GM21381 (cell line): Measurements from ENCODE around the gene YEATS2.
"Not testable (repeated sequence)": the region's sequence is repeated elsewhere in the genome, so short reads cannot be mapped to it uniquely, and the experiment has no call there.

ENCODE experiments used
- ATAC-seq: cut with Tn5 transposase; IDR thresholded peaks from one replicate; pipeline ENCODE4 v1.9.1; 2021; ENCODE audit warnings: mild to moderate bottlenecking, moderate library complexity; ENCODE audit not compliant: unreplicated experiment

YEATS2 gene

DNA sequence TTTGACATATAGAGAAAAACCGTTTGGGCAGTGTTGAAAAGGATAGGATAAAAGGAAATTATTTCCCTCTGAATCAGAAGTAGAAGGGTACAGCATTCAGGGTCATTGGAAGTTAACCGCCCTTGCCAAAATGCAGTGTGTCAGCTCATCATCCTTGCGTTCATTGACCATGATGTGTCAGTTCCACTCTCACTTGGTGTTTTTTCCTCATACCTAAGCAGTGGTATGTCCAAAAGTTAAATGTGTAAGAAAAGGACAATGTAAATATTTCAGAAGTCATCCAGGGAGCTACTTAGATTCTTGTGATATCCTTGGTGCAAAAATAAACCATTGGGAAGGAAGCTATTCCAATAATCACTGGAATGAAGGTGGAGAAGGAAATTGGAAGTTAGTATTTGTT lies 77.0 kb downstream of the YEATS2 start:
- ATAC-seq: no peak

GRCh38 chr3:183775781-183776180 lies 78.2 kb downstream of the YEATS2 start:
- no peak for ATAC-seq

DNA sequence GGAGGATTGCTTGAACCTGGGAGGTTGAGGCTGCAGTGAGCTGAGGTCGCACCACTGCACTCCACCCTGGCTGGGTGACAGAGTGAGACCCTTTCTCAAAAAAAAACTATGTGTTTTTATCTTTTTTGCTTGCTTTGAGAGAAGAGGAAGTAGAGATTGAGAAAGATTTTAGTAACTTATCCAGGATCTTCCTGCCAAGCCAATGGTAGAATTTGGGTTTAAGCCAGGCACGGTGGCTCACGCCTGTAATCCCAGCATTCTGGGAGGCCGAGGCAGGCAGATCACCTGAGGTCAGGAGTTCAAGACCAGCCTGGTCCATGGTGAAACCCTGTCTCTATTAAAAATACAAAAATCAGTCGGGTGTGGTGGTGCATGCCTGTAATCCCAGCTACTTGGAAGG lies 78.9 kb downstream of the YEATS2 start:
- not testable (repeated sequence) for ATAC-seq

DNA sequence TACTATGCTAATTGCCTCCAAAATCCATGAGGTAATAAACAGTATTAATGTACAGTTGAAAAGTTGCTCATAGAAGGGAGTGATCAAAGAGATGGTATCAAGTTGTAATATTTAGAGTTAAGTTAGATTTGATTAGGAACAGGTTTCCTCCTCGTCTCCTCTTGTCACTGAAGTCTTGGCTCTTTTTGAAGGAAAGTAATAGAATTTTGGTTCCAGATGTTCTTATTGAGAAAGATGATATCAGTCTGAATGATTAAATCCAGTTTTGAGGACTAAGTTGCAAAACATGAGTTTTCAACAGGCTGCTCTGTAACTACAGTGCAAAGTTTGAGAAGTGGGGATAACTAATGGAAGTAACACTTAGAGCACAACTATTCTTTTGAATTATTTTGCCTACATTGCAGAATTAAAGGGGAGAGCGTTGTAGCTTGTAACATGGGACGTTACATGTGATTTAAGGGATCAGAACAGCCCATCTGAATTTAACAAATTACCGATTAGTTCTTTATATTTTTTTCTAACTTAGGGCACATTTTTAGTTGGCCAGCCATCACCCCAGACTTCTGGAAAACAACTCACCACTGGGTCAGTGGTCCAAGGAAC lies 79.5 kb downstream of the YEATS2 start:
- ATAC-seq: no peak

DNA sequence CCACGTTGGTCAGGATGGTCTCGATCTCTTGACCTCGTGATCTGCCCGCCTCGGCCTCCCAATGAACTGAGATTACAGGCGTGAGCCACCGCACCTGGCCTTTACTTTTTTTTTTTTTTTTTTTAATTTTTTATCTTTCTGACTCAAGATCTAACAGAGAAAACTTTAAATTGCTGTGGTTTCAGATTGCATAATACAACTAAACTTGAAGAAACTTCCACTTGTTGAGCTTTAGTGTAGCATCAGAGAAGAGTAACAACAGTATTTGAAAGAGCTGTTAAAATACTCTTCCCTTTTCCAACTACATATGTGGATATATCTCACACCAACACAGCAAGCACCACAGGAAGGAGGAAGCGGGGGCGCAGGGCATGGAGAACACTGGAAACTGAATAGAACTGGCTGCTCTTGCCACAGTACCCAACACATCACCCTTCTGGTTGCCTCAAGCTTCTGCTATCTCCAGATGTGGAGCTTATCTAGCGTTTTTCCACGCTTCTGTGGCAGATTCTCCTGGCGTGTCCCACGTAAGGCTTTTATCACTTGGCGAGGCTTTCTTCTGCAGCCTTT lies 82.4 kb downstream of the YEATS2 start:
- ATAC-seq: no peak

DNA sequence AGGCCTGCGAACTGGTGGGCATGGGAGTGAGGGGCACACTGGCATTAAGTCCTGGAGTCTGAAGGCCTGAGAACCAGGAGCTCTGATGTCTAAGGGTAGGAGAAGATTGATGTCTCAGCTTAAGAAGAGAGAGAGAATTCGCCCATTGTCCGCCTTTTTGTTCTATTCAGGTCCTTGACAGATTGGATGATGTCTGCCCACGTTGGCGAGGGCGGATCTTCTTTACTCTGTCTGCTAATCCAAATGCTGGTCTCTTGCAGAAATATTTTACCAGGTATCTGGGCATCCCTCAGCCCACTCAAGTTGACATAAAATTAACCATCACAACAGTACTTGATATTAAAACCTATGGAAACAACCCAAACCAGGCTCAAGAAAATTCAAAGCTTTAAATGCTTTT lies 83.6 kb downstream of the YEATS2 start:
- no peak for ATAC-seq

GRCh38 chr3:183782576-183783276 lies 85.1 kb downstream of the YEATS2 start:
- no peak for ATAC-seq

DNA sequence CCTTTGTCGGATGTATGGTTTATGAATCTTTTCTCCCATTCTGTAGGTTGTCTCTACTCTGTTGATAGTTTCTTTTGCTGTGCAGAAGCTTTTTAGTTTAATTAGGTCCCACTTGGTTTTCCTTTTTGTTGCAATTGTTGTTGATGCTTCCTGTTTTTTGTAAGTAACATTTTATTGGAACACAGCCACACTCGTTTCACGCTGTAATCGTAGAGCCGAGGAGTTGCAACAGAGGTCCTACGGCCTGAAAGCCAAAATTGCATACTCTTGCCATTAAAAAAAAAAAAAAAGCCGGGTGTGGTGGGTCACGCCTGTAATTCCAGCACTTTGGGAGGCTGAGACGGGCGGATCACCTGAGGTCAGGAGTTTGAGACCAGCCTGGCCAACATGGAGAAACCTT lies 86.9 kb downstream of the YEATS2 start:
- not testable (repeated sequence) for ATAC-seq

- ATAC-seq: no peak
These were observed 92.2 kb downstream of the YEATS2 start for GRCh38 chr3:183789826-183790225.

- no peak for ATAC-seq
These were observed 93.1 kb downstream of the YEATS2 start for GRCh38 chr3:183790700-183791099.

DNA sequence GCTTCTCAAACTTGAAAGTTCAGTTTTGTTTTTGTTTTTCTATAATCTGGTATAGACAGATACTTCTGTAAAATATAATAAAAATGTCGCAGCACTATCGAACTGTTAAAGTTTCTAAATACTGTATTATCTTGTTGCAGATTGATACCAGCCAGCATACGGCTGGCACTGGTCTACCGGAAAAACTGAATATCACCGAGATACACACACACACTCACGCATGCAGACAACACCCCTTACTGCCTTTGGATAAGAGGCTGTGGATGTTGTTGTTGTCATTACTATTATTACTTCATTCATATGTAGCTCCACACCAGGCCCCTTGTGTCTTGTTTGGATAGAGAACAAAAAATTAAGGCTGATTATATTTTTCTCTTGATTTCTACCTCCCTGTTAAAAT lies 95.4 kb downstream of the YEATS2 start:
- ATAC-seq: no peak

- ATAC-seq: no peak
These were observed 96.9 kb downstream of the YEATS2 start for GRCh38 chr3:183794452-183794851.

- no peak for ATAC-seq
These were observed 98.8 kb downstream of the YEATS2 start for GRCh38 chr3:183796372-183796771.

DNA sequence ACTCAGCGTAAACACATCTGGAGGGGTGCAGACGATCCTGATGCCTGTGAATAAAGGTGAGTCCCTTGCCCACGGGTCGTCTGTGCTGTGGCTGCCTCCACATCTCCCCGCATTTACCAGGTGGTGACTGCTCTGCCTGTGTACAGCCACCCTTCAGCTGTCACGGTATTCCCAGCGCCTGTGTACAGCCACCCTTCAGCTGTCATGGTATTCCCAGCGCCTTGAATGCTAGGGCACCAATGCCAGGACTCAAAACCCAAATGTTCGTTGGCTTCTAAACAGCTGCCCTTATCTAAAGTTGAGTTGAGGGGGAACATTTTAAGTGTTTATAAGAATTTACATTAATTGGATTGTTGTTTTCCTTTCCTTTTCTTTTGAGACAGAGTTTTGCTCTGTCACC lies 100.4 kb downstream of the YEATS2 start:
- ATAC-seq: no peak

- ATAC-seq: no peak
These were observed 101.9 kb downstream of the YEATS2 start for GRCh38 chr3:183799461-183799860.

GRCh38 chr3:183800243-183800863 lies 102.8 kb downstream of the YEATS2 start:
- ATAC-seq: no peak

DNA sequence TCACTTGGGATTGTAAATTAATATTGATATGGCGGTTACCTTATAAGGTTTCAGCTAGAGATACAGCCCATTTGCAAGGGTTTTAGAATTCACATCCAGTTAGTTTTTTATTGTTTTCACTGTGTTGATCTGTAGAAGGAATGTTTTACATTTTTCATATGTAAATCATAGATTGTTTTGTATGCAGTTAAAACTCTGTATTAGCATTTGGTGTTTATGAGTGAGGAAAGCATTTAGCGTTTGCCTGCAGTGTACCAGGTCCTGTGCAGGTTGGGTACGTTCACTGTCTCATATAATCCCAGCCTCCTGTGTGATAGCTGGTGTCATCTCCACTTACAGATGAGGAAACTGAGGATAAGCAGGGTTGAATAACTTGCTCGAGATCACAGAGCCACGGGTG lies 104.0 kb downstream of the YEATS2 start:
- no peak for ATAC-seq

- no peak for ATAC-seq
These were observed 105.4 kb downstream of the YEATS2 start for GRCh38 chr3:183802989-183803388.

DNA sequence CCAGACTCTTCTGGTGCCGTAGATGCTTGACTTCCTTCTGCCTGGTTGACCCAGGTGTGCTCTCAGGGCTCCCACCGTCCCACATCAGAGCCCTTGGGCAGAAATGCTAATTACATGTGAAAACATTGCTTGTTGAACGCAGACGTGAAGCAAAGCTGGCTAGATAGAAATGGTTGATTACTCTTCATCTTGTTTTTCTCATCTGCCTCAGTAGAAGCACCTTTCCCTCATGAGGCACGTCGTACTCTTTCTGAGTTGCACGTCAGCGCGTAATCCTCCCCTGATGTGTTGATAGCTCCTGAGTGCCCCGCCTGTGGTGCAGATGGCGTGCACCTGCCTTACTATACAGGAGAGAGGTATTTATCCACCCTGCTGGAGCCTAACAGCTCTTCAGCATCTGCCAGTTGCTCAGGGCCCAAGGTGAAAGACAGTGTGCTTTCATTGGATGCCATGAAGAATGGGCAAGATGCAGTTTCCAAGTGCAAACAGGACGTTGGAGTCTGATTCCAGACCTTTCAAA lies 109.7 kb downstream of the YEATS2 start:
- ATAC-seq: no peak

DNA sequence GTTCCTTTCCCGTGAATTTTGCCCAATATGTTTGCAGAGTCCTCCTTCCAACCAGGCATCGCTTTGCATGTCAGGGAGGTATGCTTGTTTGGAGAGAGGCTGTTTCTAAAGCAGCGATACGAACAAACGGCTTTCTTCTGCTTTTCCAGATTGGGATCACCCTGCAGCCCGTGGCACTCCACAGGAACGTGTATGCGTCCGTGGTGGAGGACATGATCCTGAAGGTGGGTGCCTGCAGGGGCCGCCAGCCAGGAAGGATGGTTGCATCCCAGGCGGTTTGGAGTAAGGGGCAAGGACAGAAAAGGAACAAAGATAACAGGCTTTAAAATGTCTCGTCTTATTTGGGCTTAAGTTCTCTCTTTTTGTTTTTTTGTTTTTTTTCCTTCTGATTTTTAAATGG lies 110.3 kb downstream of the YEATS2 start:
- no peak for ATAC-seq

GRCh38 chr3:183808355-183808754 lies 110.8 kb downstream of the YEATS2 start:
- no peak for ATAC-seq

DNA sequence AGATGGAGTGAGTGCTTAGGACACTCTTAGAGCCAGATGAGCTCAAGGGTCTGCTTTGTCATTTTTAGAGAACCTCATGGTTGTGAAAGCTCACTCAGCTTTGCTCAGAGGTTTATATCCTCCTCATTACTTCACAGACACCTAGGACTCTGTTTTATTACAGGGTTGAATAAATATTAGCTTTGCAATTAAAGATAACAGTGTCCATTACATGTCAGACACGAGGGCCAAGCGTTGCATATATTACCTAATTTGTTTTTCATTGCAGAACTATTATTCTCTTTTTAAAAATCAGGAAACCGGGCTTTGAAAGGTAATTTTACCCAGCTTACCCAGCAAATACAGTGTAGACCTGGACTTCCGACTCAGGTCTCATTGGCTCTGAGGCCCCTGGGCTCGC lies 111.7 kb downstream of the YEATS2 start:
- ATAC-seq: no peak
